HepG2 (cell line): ENCODE data around the gene ASTN2. TPM values are rescaled to one million over a fixed set of nuclear protein-coding genes. Genes with fewer than 3 reads are reported as not detected.

Experiments
- ATAC-seq: fragments of 200-7000 bp; cut with Tn5 transposase; 3 replicates; pipeline ENCODE4 v1.9.1; 2020; ENCODE audit warnings: mild to moderate bottlenecking, moderate library complexity
- BruUV-seq: library from RNA; stranded (reverse); fragments of 400-500 nt; replicated peaks from 2 replicates; lab custom pipeline; 2021; lab: Mats Ljungman, UMichigan
- CTCF ChIA-PET: fragments of 300-600 bp; formaldehyde crosslinking; extraction: SDS; loops from one replicate; lab custom pipeline; 2021; ENCODE audit warnings: low total read pairs, inconsistent platforms, low intra/inter-chr PET ratio; lab: Yijun Ruan, JAX
- POLR2A ChIA-PET: fragments of 350-600 bp; sonication (Branson Sonifier 250); formaldehyde crosslinking; loops from one replicate; lab custom pipeline; 2020; ENCODE audit warnings: antibody characterized with exemption, inconsistent platforms; lab: Yijun Ruan, JAX
- DNase-seq: peaks from one replicate; pipeline ENCODE4 v3.0.0-alpha.2; 2015; ENCODE audit warnings: low spot score
- FAIRE-seq: peaks from 3 replicates; lab custom pipeline; 2011; peaks lifted over from hg19 to GRCh38; lab: Jason Lieb, UNC
- H2AFZ ChIP-seq: one replicate; pipeline ENCODE4 v1.6.1; 2011; ENCODE audit warnings: low read length, inconsistent platforms
- H3K27ac ChIP-seq: fragments of 300-600 bp; 3 replicates; pipeline ENCODE4 v1.8.0; 2011; ENCODE audit warnings: mixed run types, mild to moderate bottlenecking, mixed read lengths, low read length, inconsistent platforms; ENCODE audit not compliant: insufficient read depth; ENCODE audit errors: extremely low read length
- H3K27me3 ChIP-seq, 2 experiments: fragments of 200-600 bp in 1 of 2; 2 replicates in 1 of 2; 3 replicates in 1 of 2; pipeline versions ENCODE4 v1.6.0 to v1.8.0; 2011; ENCODE audit warnings: low read length in 2 of 2, mild to moderate bottlenecking in 2 of 2, moderate library complexity in 2 of 2, inconsistent platforms in 1 of 2; ENCODE audit not compliant: insufficient read depth in 2 of 2, control insufficient read depth in 1 of 2
- H3K36me3 ChIP-seq, 2 experiments: fragments of 200-600 bp in 1 of 2; replicated peaks in 1 of 2; 2 replicates in 1 of 2; 3 replicates in 1 of 2; pipeline versions ENCODE4 v1.5.1 to v1.8.0; 2011; ENCODE audit warnings: low read length in 2 of 2, inconsistent platforms in 1 of 2; ENCODE audit not compliant: insufficient read depth in 2 of 2, control insufficient read depth in 1 of 2
- H3K4me1 ChIP-seq: 2 replicates; pipeline ENCODE4 v1.5.1; 2012; ENCODE audit warnings: low read length, inconsistent platforms; ENCODE audit not compliant: insufficient read depth
- H3K4me2 ChIP-seq: 2 replicates; pipeline ENCODE4 v1.6.0; 2011; ENCODE audit warnings: low read depth, low read length, inconsistent platforms
- H3K4me3 ChIP-seq, 3 experiments: fragments of 200-600 bp in 1 of 3; sonication (generic), shearing (Covaris generic) in 1 of 3; replicated peaks in 1 of 3; 2 replicates each; pipeline ENCODE4 v1.5.1; 2011 to 2016; ENCODE audit warnings: low read length in 3 of 3, inconsistent platforms in 2 of 3, low read depth in 2 of 3, mild to moderate bottlenecking in 2 of 3, control low read depth in 1 of 3, mixed read lengths in 1 of 3; ENCODE audit not compliant: insufficient read depth in 1 of 3
- H3K79me2 ChIP-seq: one replicate; pipeline ENCODE4 v1.6.1; 2011; ENCODE audit warnings: low read length, inconsistent platforms; ENCODE audit not compliant: insufficient read depth
- H3K9ac ChIP-seq: 2 replicates; pipeline ENCODE4 v1.6.0; 2011; ENCODE audit warnings: mild to moderate bottlenecking, low read depth, low read length, inconsistent platforms; ENCODE audit not compliant: insufficient read depth
- H3K9me3 ChIP-seq: 2 replicates; pipeline ENCODE4 v1.5.1; 2012; ENCODE audit warnings: mild to moderate bottlenecking, low read length
- H4K20me1 ChIP-seq: 2 replicates; pipeline ENCODE4 v1.6.0; 2011; ENCODE audit warnings: inconsistent platforms, mild to moderate bottlenecking, low read length, moderate library complexity; ENCODE audit not compliant: insufficient read depth
- CENPT ChIP-seq: sonication (generic); formaldehyde crosslinking; IDR thresholded peaks from 2 replicates; pipeline ENCODE4 v1.8.0; 2022; ENCODE audit warnings: low read depth, mild to moderate bottlenecking, moderate library complexity, missing genetic modification reagents
- ELF3 ChIP-seq: IDR thresholded peaks from 2 replicates; pipeline ENCODE4 v1.6.1; 2016; ENCODE audit warnings: missing genetic modification reagents, missing compliant biosample characterization
- FUBP1 ChIP-seq: sonication (generic); formaldehyde crosslinking; IDR thresholded peaks from 2 replicates; pipeline ENCODE4 v1.5.1; 2020; ENCODE audit warnings: missing genetic modification reagents, mild to moderate bottlenecking, borderline replicate concordance
- NFKB2 ChIP-seq: sonication (generic); formaldehyde crosslinking; IDR thresholded peaks from 2 replicates; pipeline ENCODE4 v1.4.0; 2020; ENCODE audit warnings: missing genetic modification reagents, borderline replicate concordance
- NR3C1 ChIP-seq: sonication (generic); formaldehyde crosslinking; IDR thresholded peaks from 2 replicates; pipeline ENCODE4 v1.4.0; 2020; ENCODE audit warnings: missing genetic modification reagents
- RAD51 ChIP-seq: fragments of 450-650 bp; IDR thresholded peaks from 2 replicates; pipeline ENCODE4 v1.6.1; 2016; ENCODE audit warnings: borderline replicate concordance
- ZBTB20 ChIP-seq: sonication (generic); formaldehyde crosslinking; IDR thresholded peaks from 2 replicates; pipeline ENCODE4 v1.8.1; 2023; ENCODE audit warnings: missing genetic modification reagents, low read depth, mild to moderate bottlenecking, borderline replicate concordance
- ZBTB42 ChIP-seq: sonication (generic); formaldehyde crosslinking; IDR thresholded peaks from 2 replicates; pipeline ENCODE4 v1.5.0; 2020; ENCODE audit warnings: mild to moderate bottlenecking, missing genetic modification reagents
- ZNF331 ChIP-seq: sonication (generic); formaldehyde crosslinking; IDR thresholded peaks from 2 replicates; pipeline ENCODE4 v1.4.0; 2020; ENCODE audit warnings: missing genetic modification reagents
- ZNF556 ChIP-seq: sonication (generic); formaldehyde crosslinking; IDR thresholded peaks from 2 replicates; pipeline ENCODE4 v1.4.0; 2020; ENCODE audit warnings: mild to moderate bottlenecking, missing genetic modification reagents, borderline replicate concordance
- ZNF572 ChIP-seq: sonication (generic); formaldehyde crosslinking; IDR thresholded peaks from 2 replicates; pipeline ENCODE4 v1.5.1; 2020; ENCODE audit warnings: mild to moderate bottlenecking, missing genetic modification reagents
- ZNF703 ChIP-seq: sonication (generic); formaldehyde crosslinking; IDR thresholded peaks from 2 replicates; pipeline ENCODE4 v1.5.1; 2020; ENCODE audit warnings: missing genetic modification reagents, mild to moderate bottlenecking, moderate library complexity, borderline replicate concordance
- in situ Hi-C: cut with HindIII; loops from 2 replicates; pipeline ENCODE4 v1.10.0; 2017; ENCODE audit warnings: low pct_unique_long_range_greater_than_20kb; ENCODE audit not compliant: extremely low pct_ligation_motif_present
- intact Hi-C: fragments of 100-400 bp; cut with micrococcal nuclease; formaldehyde crosslinking; loops from one replicate; pipeline ENCODE4 v1.10.0; 2022; ENCODE audit not compliant: unreplicated experiment
- polyA plus RNA-seq, 8 experiments: library from polyadenylated mRNA; depleted of rRNA in 3 of 8; stranded (reverse) in 7 of 8; unstranded in 1 of 8; fragments of >200 nt; fragmentation: Illumina TruSeq in 4 of 8; extraction: Trizol in 4 of 8; gene quantifications; 2 replicates each; pipeline versions ENCODE4 v1.2.1 to v1.2.3, GENCODE V29; 2011 to 2016; ENCODE audit warnings: low read depth in 4 of 8, missing spikeins in 1 of 8, mixed read lengths in 1 of 8; ENCODE audit not compliant: insufficient read depth in 1 of 8
- total RNA-seq, 5 experiments: library from RNA; depleted of rRNA; stranded (reverse); fragments of >200 nt; fragmentation: Illumina TruSeq; extraction: Trizol; gene quantifications; 2 replicates each; pipeline ENCODE4 v1.2.3, GENCODE V29; 2016; ENCODE audit warnings: low read depth in 1 of 5

The ASTN2 gene
- total and polyA plus RNA-seq, 2 of the 13 experiments (the other 11 are each of a cell fraction or from before 2014, with no cell fraction given), result 5.2 to 13.5 TPM

GRCh38 chr9:116464987-116465571 lies 949.8 kb downstream of the ASTN2 start (continued):
- TF ChIP-seq FUBP1 (CRISPR knock-in tag) (no peak), CENPT (CRISPR knock-in tag) (no peak), ELF3 (CRISPR knock-in tag) (no peak), ZNF703 (CRISPR knock-in tag) (no peak)

DNA sequence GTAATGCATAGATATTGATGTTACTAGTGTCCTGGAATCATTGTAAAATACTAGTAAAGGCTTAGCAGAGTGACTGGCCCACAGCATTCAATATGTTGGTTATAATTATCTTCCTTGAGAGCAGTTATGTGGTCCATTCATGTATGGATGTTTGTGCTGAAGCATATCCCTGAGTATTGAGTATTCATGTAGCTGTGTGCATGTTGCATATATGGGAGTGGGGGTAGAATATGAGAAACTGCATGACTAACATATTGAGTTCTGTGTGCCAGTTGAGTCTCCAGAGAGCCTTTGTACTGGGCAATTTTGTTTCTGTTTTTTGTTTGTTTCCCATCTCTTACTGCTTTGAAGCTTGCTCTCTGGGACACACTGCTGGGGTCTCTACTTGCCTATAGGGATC lies 950.4 kb downstream of the ASTN2 start:
- Histone ChIP-seq H3K36me3 (no peaks in the 10 kb centered on the region; a peak in 1 of 5 replicates), H3K79me2 (no peaks in the 10 kb centered on the region), H3K4me1 (no peaks in the 10 kb centered on the region), H4K20me1 (no peaks in the 10 kb centered on the region), H2AFZ (no peak overlapping the region), H3K9ac (no peak overlapping the region), H3K27ac (no peak overlapping the region), H3K4me3 (no peak overlapping the region), H3K27me3 (no peaks in the 10 kb centered on the region), H3K4me2 (no peak overlapping the region), H3K9me3 (no peaks in the 10 kb centered on the region)
- ChIA-PET POLR2A (no interaction called here), CTCF (no interaction called here)
- DNase-seq (no peak), ATAC-seq (no peak), FAIRE-seq (no peak)
- in situ Hi-C loops, result no loop called here
- BruUV-seq, result no TSS peak
- intact Hi-C loops, result loop anchor here (10.0 kb wide), 1 partner anchor 130 kb away; no protein-coding TSS in a partner anchor
- no peak for TF ChIP-seq NR3C1 (CRISPR knock-in tag)
- no peak for TF ChIP-seq ZNF572 (CRISPR knock-in tag)
- no peak for TF ChIP-seq ZNF556
- TF ChIP-seq RAD51, result no peak
- TF ChIP-seq ZBTB20 (CRISPR knock-in tag), result no peak
- TF ChIP-seq ZNF331 (CRISPR knock-in tag), result no peak
- no peak for TF ChIP-seq ZBTB42 (CRISPR knock-in tag)
- no peak for TF ChIP-seq NFKB2 (CRISPR knock-in tag)
